ENCODE results near the gene ZSWIM6.

ZSWIM6 gene

GRCh38 chr5:61349935-61350334 lies 17.9 kb downstream of the ZSWIM6 start:
- intact Hi-C loops (cut with DNase I) = no loop called here
- no peak for DNase-seq

- intact Hi-C loops (cut with DNase I) = no loop called here
- DNase-seq = no peak
These were observed 18.5 kb downstream of the ZSWIM6 start for GRCh38 chr5:61350535-61350934.

- intact Hi-C loops (cut with DNase I) = no loop called here
- DNase-seq = no peak
These were observed 19.7 kb downstream of the ZSWIM6 start for GRCh38 chr5:61351733-61352132.

GRCh38 chr5:61352180-61352579 lies 20.1 kb downstream of the ZSWIM6 start:
- intact Hi-C loops (cut with DNase I) = no loop called here
- no peak for DNase-seq

GRCh38 chr5:61352612-61353156 lies 20.6 kb downstream of the ZSWIM6 start:
- intact Hi-C loops (cut with DNase I) = no loop called here
- no peak for DNase-seq

- intact Hi-C loops (cut with DNase I) = no loop called here
- DNase-seq = no peak
These were observed 21.2 kb downstream of the ZSWIM6 start for GRCh38 chr5:61353293-61353692.

- intact Hi-C loops (cut with DNase I) = no loop called here
- DNase-seq = no peak
These were observed 22.1 kb downstream of the ZSWIM6 start for GRCh38 chr5:61354199-61354598.

- intact Hi-C loops (cut with DNase I) = no loop called here
- DNase-seq = no peak
These were observed 25.7 kb downstream of the ZSWIM6 start for GRCh38 chr5:61357745-61358144.

GRCh38 chr5:61362796-61363368 lies 30.8 kb downstream of the ZSWIM6 start:
- DNase-seq = no peak
- intact Hi-C loops (cut with DNase I) = no loop called here

GRCh38 chr5:61363401-61364114 lies 31.5 kb downstream of the ZSWIM6 start:
- no peak for DNase-seq
- intact Hi-C loops (cut with DNase I) = no loop called here

- no peak for DNase-seq
- intact Hi-C loops (cut with DNase I) = no loop called here
These were observed 34.6 kb downstream of the ZSWIM6 start for GRCh38 chr5:61366497-61367240.

GRCh38 chr5:61370506-61370905 lies 38.4 kb downstream of the ZSWIM6 start:
- intact Hi-C loops (cut with DNase I) = no loop called here
- DNase-seq = no peak

- intact Hi-C loops (cut with DNase I) = no loop called here
These were observed 39.4 kb downstream of the ZSWIM6 start for GRCh38 chr5:61371474-61371873.

GRCh38 chr5:61379677-61380076 lies 47.6 kb downstream of the ZSWIM6 start:
- intact Hi-C loops (cut with DNase I) = no loop called here
- no peak for DNase-seq

More at GRCh38 chr5:61371474-61371873, 39.4 kb downstream of the ZSWIM6 start:
- DNase-seq = no peak

- intact Hi-C loops (cut with DNase I) = no loop called here
- DNase-seq = no peak
These were observed 49.9 kb downstream of the ZSWIM6 start for GRCh38 chr5:61381968-61382367.

- intact Hi-C loops (cut with DNase I) = no loop called here
- no peak for DNase-seq
These were observed 53.6 kb downstream of the ZSWIM6 start for GRCh38 chr5:61385627-61386026.

- intact Hi-C loops (cut with DNase I) = no loop called here
- no peak for DNase-seq
These were observed 54.2 kb downstream of the ZSWIM6 start for GRCh38 chr5:61386045-61386800.

- intact Hi-C loops (cut with DNase I) = no loop called here
These were observed 57.6 kb downstream of the ZSWIM6 start for GRCh38 chr5:61389609-61390008.

GRCh38 chr5:61394078-61394704 lies 62.1 kb downstream of the ZSWIM6 start:
- DNase-seq = no peak
- intact Hi-C loops (cut with DNase I) = no loop called here

More at GRCh38 chr5:61389609-61390008, 57.6 kb downstream of the ZSWIM6 start:
- DNase-seq = no peak
